OCI-LY7 (cell line): ENCODE data around the gene PREPL. TPM values are rescaled to one million over a fixed set of nuclear protein-coding genes. Genes with fewer than 3 reads are reported as not detected.

Experiments used
- BruUV-seq: library from RNA; stranded (reverse); fragments of 400-500 nt; replicated peaks from 2 replicates; lab custom pipeline; 2021; lab: Mats Ljungman, UMichigan
- CTCF ChIA-PET: fragments of 300-600 bp; sonication (Branson Sonifier 250); formaldehyde crosslinking; loops from one replicate; lab custom pipeline; 2022; ENCODE audit warnings: antibody characterized with exemption; ENCODE audit not compliant: unreplicated experiment; lab: Charles Lee
- POLR2A ChIA-PET: fragments of 300-600 bp; sonication (Branson Sonifier 250); formaldehyde crosslinking; loops from one replicate; lab custom pipeline; 2022; ENCODE audit warnings: antibody characterized with exemption; lab: Charles Lee
- DNase-seq: peaks from one replicate; pipeline ENCODE4 v3.0.0-alpha.2; 2015; ENCODE audit warnings: low spot score
- H2AFZ ChIP-seq: fragments of 200-600 bp; sonication (generic), shearing (Covaris generic); 2 replicates; pipeline ENCODE4 v1.6.1; 2014; ENCODE audit warnings: mild to moderate bottlenecking, antibody characterized with exemption, low read length, moderate library complexity
- H3K27ac ChIP-seq: fragments of 200-600 bp; sonication (generic); 2 replicates; pipeline ENCODE4 v1.5.1; 2014; ENCODE audit warnings: mixed run types, low read depth, mild to moderate bottlenecking, moderate library complexity, low read length, inconsistent platforms; ENCODE audit not compliant: poor library complexity, severe bottlenecking
- H3K36me3 ChIP-seq: fragments of 200-600 bp; sonication (generic); 2 replicates; pipeline ENCODE4 v1.6.1; 2014; ENCODE audit warnings: mild to moderate bottlenecking, antibody characterized with exemption, low read length, moderate library complexity, mixed read lengths; ENCODE audit not compliant: insufficient read depth
- H3K4me1 ChIP-seq: fragments of 200-600 bp; sonication (generic); 2 replicates; pipeline ENCODE4 v1.5.1; 2014; ENCODE audit warnings: mild to moderate bottlenecking, low read length; ENCODE audit not compliant: insufficient read depth, poor library complexity, severe bottlenecking
- H3K4me2 ChIP-seq: fragments of 200-600 bp; sonication (generic); 2 replicates; pipeline ENCODE4 v1.6.1; 2014; ENCODE audit warnings: mild to moderate bottlenecking, low read length
- H3K4me3 ChIP-seq: fragments of 200-600 bp; sonication (generic); 2 replicates; pipeline ENCODE4 v1.5.1; 2014; ENCODE audit warnings: mild to moderate bottlenecking, low read depth, low read length; ENCODE audit not compliant: poor library complexity, severe bottlenecking
- H3K79me2 ChIP-seq: fragments of 200-600 bp; sonication (generic); 2 replicates; pipeline ENCODE4 v1.6.1; 2016; ENCODE audit warnings: low read depth, mild to moderate bottlenecking, low read length, moderate library complexity, mixed read lengths; ENCODE audit not compliant: insufficient read depth
- H3K9me2 ChIP-seq: fragments of 200-600 bp; sonication (generic); 2 replicates; pipeline ENCODE4 v1.6.1; 2016; ENCODE audit warnings: mild to moderate bottlenecking, low read length, mixed read lengths; ENCODE audit not compliant: insufficient read depth
- H3K9me3 ChIP-seq: fragments of 200-600 bp; sonication (generic); 2 replicates; pipeline ENCODE4 v1.6.1; 2014; ENCODE audit warnings: mild to moderate bottlenecking, mixed run types, low read length, mixed read lengths
- H4K20me1 ChIP-seq: fragments of 200-600 bp; sonication (generic); 2 replicates; pipeline ENCODE4 v1.6.1; 2014; ENCODE audit warnings: mild to moderate bottlenecking, antibody characterized with exemption, low read length, moderate library complexity, mixed read lengths; ENCODE audit not compliant: insufficient read depth
- EZH2phosphoT487 ChIP-seq: fragments of 200-600 bp; sonication (generic); IDR thresholded peaks from 2 replicates; pipeline ENCODE4 v1.6.1; 2018; ENCODE audit warnings: low read depth, borderline replicate concordance, mild to moderate bottlenecking, mixed run types, antibody characterized with exemption, low read length, moderate library complexity, mixed read lengths
- intact Hi-C: fragments of 100-400 bp; cut with micrococcal nuclease; formaldehyde crosslinking; loops from one replicate; pipeline ENCODE4 v1.10.0; 2022; ENCODE audit not compliant: unreplicated experiment
- total RNA-seq, 2 experiments: library from RNA; depleted of rRNA in 1 of 2; stranded (reverse); fragments of >200 nt in 1 of 2; shearing (Covaris generic) in 1 of 2; gene quantifications; 2 replicates each; pipeline ENCODE4 v1.2.3, GENCODE V29; 2014 to 2022
- TF ChIP-seq, protein P1 (sequence below): fragments of 200-600 bp; sonication (generic); conservative IDR thresholded peaks from 2 replicates; pipeline ENCODE4 v1.5.1; 2014; ENCODE audit warnings: mild to moderate bottlenecking, antibody characterized with exemption, low read length, moderate library complexity, mixed read lengths

Gene PREPL
- total RNA-seq, 2 experiments from 2014 or later = 27.5 to 40.6 TPM

DNA sequence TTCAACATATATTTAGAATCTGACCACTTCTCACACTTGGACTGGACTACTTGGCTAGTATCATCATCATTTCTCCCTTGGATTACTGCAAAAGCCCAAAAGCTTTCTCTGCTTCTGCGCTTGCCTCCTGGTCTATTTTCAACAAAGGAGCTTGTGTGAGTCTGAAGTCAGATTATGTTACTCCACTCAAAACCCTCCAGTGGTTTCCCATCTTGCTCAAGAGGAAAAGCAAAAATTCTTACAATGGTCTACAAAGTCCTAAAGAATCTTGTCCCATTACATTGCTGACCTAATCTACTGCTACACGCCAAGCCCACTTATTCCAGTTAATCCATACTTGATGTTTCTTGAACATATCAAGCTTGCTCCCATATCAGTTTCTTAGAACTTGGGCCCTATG lies 9.6 kb downstream of the PREPL start:
- no peak for TF ChIP-seq EZH2phosphoT487
- TF ChIP-seq, protein P1, sequence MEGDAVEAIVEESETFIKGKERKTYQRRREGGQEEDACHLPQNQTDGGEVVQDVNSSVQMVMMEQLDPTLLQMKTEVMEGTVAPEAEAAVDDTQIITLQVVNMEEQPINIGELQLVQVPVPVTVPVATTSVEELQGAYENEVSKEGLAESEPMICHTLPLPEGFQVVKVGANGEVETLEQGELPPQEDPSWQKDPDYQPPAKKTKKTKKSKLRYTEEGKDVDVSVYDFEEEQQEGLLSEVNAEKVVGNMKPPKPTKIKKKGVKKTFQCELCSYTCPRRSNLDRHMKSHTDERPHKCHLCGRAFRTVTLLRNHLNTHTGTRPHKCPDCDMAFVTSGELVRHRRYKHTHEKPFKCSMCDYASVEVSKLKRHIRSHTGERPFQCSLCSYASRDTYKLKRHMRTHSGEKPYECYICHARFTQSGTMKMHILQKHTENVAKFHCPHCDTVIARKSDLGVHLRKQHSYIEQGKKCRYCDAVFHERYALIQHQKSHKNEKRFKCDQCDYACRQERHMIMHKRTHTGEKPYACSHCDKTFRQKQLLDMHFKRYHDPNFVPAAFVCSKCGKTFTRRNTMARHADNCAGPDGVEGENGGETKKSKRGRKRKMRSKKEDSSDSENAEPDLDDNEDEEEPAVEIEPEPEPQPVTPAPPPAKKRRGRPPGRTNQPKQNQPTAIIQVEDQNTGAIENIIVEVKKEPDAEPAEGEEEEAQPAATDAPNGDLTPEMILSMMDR = no peak
- ChIA-PET POLR2A (interaction anchor here (0.6 to 4.5 kb wide), 3 partner anchors 12 to 711 kb away, joined by 3 to 23 read pairs (median 4); no protein-coding TSS in a partner anchor), CTCF (no interaction called here)
- H3K36me3 ChIP-seq = peaks cover 4% of the 10 kb centered on the region; the same call in 1 of the 2 replicates
- H2AFZ ChIP-seq = no peak overlapping the region
- H3K4me3 ChIP-seq = no peak overlapping the region
- DNase-seq = no peak
- no peaks in the 10 kb centered on the region for H3K4me1 ChIP-seq
- intact Hi-C loops = no loop called here
- no peaks in the 10 kb centered on the region; the same call in 1 of the 2 replicates for H3K79me2 ChIP-seq
- H3K4me2 ChIP-seq = no peak overlapping the region
- no peaks in the 10 kb centered on the region for H3K9me2 ChIP-seq
- no peaks in the 10 kb centered on the region for H4K20me1 ChIP-seq
- BruUV-seq = no TSS peak
- no peaks in the 10 kb centered on the region for H3K9me3 ChIP-seq
- H3K27ac ChIP-seq = no peak overlapping the region

- H2AFZ ChIP-seq = no peak overlapping the region
- no peak overlapping the region for H3K4me3 ChIP-seq
- TF ChIP-seq EZH2phosphoT487 = no peak
- TF ChIP-seq, protein P1 = no peak
- no peaks in the 10 kb centered on the region for H3K9me2 ChIP-seq
- H3K4me1 ChIP-seq = no peaks in the 10 kb centered on the region
- H3K27ac ChIP-seq = no peak overlapping the region
- ChIA-PET POLR2A (interaction anchor here (1.4 to 4.5 kb wide), 2 partner anchors 11 kb away, joined by 7 to 23 read pairs; partner anchors contain the start of genes CAMKMT and PREPL), CTCF (no interaction called here)
- no peaks in the 10 kb centered on the region for H3K9me3 ChIP-seq
- no TSS peak for BruUV-seq
- no peak for DNase-seq
- no peaks in the 10 kb centered on the region for H4K20me1 ChIP-seq
- no peaks in the 10 kb centered on the region; the same call in 1 of the 2 replicates for H3K79me2 ChIP-seq
- intact Hi-C loops = no loop called here
- no peak overlapping the region for H3K4me2 ChIP-seq
- H3K36me3 ChIP-seq = peaks cover 7% of the 10 kb centered on the region
These were observed 10.2 kb downstream of the PREPL start for GRCh38 chr2:44351088-44351487.

DNA sequence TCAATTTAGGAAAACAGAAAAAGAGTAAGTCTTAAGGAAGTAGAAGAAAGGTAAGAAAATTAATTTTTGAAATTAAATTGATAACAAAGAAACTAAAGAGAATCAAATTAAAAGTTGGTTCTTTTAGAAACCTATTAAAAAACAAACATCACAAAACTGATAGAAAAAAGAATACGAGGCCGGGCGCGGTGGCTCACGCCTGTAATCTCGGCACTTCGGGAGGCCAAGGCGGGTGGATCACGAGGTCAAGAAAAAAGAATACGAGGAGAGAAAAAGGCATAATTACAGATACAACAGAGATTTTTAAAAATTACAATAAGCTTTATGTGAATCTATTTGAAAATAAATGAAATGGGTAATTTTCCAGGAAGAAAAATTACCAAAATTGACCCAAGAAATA lies 11.8 kb downstream of the PREPL start:
- no peak overlapping the region for H2AFZ ChIP-seq
- intact Hi-C loops = no loop called here
- H3K9me3 ChIP-seq = no peaks in the 10 kb centered on the region
- no peaks in the 10 kb centered on the region; the same call in 1 of the 2 replicates for H3K79me2 ChIP-seq
- no peak overlapping the region for H3K27ac ChIP-seq
- no peak for TF ChIP-seq EZH2phosphoT487
- TF ChIP-seq, protein P1 = no peak
- H3K4me3 ChIP-seq = no peak overlapping the region
- no peaks in the 10 kb centered on the region for H4K20me1 ChIP-seq
- DNase-seq = no peak
- no peaks in the 10 kb centered on the region for H3K9me2 ChIP-seq
- H3K4me2 ChIP-seq = no peak overlapping the region
- CTCF ChIA-PET = no interaction called here
- H3K36me3 ChIP-seq = peaks cover 12% of the 10 kb centered on the region
- BruUV-seq = no TSS peak
- no peaks in the 10 kb centered on the region for H3K4me1 ChIP-seq
- POLR2A ChIA-PET = interaction anchor here (0.6 to 4.5 kb wide), 2 partner anchors 10 to 32 kb away, joined by 3 to 23 read pairs; no protein-coding TSS in a partner anchor
